ENCODE results near the gene WNT4. TPM values are rescaled to one million over a fixed set of nuclear protein-coding genes. Genes with fewer than 3 reads are reported as not detected.
"Not testable (repeated sequence)": the region's sequence is repeated elsewhere in the genome, so short reads cannot be mapped to it uniquely, and the experiment has no call there.

WNT4 gene
- total RNA-seq, 1 donor from 2014 or later = 0.10 TPM

DNA sequence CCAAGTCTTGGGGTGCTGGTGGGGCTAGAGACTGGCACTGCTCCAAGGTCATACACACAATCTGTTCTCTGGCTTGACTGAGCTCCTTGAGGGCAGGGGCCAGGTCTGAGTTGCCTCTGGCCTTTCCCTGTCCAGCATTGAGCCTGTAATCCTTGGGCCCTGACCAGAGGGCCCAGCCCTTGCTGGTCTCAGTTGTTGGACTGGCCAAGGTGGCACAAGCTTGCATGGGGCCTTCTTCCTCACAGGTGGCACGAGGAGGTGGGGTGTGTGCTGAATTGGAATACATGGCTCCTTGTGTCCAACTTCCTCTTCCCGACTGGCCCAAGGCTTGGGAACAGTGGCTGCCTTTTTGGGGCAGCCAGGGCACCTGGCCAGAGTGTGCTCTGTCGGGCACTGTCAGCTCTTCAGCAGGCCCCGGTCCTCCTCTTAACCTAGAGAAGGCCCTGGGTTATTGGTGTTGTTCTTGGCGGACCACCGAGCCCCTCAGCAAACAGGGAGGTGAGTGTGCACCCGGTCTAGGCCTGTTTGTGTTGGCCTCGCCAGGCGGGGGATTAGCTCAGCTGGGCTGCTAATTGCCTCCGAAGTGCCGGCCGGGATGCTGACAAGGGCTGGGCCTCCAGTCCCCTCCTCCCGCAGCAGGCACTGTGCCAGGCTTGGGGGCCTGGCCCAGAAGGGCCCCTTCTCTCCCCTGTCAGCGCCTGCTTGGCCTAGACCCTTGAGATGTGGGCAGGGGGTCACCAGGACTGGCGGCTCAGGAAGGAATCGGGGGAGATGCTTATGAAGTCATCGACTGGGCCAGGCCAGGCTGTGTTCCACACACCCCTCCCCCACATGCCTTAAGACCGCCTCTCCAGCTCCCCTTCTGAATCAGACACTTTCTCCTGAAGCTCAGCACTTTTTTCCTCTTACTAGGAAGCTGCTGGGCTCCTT, 28.5 kb downstream of the WNT4 start:
- no peak for DNase-seq (ENCODE audit: low spot score)

DNA sequence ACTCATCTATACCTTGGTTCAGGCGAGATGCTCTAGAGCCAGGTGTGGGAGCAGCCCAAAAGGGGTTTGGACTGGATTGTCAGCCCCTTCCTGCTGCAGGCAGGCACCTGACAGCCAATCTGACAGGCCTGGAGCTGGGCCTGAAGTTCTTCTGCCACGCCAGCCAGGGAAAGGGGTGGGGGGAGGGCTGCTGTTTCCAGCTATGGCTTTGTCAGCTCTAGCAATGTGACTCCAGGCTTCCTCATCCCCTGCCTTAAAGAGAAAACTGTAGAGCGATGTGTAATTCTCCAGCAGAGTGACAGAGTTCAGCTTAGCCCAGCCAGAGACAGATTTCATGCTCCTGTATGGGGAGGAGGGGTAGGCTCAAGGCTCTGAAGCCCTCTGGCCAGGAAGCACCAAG, 30.3 kb downstream of the WNT4 start:
- DNase-seq (ENCODE audit: low spot score) = no peak

DNA sequence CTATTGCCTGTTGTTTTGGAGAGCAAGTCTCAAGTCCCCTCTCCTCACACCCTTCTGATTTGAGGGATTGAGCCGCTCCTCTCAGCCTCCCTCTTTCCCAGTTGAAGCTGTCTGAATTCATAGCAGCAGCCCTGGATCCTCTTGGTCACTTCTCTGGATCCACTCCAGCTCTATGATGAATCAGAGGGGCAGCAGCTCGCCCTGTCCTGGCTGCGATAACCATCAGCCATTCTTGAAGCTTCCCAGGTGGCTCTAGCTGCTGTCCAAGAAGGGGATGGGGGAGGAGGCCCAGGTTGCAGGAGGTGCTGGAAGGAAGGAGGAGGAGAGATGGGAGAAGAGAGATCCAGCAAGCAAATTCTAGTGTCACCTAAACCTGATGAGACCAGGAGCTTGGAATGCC, 31.3 kb downstream of the WNT4 start:
- DNase-seq (ENCODE audit: low spot score) = no peak

DNA sequence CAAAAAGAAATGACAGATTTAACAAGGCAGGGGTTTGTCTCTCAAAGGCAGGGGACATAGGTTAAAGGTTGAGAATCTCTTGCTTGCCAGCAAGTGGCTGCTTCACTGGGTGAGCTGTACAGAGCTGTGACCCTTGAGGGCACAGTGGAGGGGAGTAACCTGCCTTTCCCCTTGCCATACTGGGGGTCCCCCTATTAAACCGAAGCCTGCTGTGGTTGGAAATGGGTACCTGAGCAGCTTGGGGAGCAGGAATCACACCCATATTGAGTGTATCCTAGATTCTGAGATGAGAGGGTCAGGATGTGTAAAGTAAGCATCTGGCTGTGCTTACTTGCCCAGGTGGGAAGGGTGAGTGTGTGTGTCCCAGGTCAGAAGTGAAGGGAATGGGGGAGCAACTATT, 31.8 kb downstream of the WNT4 start:
- no peak for DNase-seq (ENCODE audit: low spot score)

DNA sequence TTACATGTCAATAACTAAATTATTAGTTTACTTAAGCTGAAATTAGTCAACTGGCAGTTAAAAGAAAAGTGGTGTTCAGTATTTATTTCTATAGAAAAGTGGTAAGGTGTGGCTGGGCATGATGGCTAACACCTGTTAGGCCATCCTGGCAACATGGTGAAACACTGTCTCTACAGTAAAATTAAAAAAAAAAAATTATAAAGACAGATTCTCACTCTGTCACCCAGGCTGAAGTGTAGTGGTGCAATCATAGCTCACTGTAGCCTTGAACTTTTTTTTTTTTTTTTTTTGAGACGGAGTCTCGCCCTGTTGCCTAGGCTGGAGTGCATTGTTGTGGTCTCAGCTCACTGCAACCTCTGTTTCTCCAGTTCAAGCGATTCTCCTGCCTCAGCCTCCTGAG, 32.9 kb downstream of the WNT4 start:
- DNase-seq (ENCODE audit: low spot score) = no peak

DNA sequence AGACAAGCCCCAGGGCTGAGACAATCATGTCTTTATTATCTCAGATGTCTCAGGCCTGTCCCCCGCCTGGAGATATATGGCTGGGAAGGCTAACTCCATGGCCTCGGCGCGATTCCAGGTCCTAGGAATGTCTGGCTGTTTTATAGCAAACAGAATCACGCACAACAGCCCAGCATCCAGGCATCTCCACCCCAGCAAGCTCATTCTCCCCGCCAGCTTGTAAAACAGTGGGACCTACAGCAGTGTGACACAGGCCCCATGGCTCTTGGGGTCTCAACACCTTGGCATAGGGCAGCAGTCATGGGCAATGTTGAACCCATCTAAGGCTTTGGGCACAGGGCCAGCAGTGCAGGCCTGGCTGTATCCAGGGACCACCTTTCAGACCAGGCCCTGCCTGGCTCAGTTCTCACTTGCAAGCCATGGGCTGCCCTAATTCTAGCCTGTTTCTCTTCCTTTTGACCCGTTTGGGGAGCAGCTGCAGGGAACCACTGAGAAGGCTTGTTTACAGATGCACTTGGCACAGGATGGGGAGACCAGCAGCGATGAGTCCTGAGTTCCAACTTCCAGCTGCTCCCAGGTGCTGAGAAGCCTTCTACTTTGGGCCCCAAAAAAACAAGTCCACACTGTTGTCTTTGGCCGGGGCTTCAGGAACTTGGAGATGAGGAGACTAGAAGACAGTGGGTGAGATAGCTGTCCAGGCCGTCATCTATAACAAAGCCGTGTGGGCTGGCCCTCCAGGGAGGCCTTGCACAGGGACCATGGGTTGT, 34.4 kb downstream of the WNT4 start:
- DNase-seq (ENCODE audit: low spot score) = no peak

DNA sequence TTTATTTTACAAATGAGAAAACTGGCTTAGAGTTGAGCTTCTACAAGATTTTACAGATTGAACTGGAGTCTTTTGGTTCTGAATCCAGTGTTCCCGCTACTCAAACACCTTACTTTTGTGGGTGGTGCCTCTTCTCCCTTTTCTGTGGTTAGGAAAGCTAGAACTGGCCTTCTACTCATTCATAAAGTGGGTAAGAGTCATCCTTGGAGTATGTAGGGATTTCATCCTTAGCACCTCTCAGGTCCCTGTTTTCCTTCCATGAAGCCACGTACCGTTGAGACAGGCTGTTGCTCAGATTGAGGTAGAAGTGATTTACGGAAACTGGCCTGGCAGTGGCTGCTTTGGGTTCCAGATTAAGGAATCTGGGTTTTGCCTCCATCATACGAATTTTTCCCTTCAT, 35.8 kb downstream of the WNT4 start:
- no peak for DNase-seq (ENCODE audit: low spot score)

DNA sequence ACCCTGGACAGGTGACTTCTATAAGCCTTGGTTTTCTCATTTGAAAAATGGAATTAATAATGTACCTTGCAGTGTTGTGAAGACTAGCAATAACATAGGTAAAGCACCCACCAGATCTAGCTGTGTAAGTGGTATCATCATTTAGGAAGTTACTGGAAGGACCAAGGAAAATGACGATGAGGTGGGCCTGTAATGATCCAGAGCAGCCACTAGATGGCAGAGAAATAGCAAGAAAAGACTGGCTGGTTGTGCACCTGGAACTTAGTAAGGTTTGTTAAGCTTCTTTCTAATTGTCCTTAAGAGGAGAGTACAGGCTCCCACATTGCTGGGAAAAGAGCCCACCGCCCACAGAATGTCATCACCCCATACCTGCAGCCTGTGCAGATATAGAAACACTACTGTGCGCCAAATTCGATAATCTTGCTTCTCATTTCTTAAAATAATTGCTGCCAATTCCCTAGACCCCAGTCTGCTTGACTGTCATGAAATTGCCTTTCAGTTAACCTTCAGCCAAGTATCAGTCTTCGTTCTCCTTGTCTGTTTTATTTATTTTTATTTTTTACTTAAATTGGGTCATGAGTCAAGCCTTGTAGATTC, 37.2 kb downstream of the WNT4 start:
- DNase-seq (ENCODE audit: low spot score) = no peak

DNA sequence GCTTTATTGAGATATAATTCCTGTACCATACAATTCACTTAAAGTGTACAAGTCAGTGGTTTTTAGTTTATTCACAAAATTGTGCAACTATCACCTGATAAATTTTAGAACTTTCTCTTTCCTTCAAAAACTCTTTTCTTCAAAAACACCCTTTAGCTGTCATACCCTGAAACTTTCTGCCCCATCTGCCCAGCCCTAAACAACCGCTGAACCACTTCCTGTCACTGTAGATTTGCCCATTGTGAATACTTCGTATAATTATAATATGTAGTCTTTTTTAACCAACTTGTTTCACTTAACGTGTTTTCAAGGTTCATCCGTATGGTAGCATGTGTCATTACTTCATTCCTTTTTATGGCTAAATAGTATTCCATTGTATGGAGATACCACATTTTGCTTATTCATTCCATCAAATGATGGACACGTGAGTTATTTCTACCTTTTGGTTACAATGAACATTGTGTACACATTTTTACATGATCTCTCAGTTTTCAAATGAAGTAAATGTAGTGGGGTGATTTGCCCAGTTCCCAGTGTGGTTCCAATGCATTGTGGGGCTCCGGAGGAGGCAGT, 37.9 kb downstream of the WNT4 start:
- no peak for DNase-seq (ENCODE audit: low spot score)

DNA sequence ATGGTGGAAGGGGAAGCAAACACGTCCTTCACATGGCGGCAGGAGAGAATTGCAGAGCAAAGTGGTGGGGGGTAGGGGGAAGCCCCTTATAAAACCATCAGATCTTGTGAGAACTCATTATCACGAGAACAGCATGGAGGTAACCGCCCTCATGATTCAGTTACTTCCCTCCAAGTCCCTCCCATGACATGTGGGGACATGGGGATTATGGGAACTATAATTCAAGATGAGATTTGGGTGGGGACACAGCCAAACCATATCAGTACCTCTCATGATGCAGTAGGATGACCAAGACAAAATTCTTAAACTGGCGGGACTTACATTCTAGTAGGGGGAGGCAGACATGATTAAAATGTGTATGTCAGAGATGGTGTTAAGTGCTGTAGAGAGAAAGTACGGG, 38.8 kb downstream of the WNT4 start:
- no peak for DNase-seq (ENCODE audit: low spot score)

DNA sequence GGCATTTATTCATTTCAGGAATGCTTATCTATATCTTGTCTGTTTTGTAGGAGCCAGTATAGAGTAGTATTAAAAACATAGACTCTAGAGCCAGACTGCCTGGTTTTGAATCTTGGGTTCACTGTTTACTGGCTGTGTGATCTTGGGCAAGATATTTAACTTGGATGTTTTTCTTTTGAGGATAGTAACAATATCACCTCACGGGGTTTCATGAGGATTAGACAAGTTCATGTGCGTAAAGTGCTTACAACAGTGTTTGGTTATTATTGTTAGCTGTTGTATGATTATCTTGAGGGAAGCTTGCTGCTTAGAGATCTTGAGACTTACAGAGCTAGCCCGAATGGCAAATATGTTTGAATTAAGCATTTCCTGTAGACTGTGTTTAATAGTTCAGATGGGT, 40.2 kb downstream of the WNT4 start:
- DNase-seq (ENCODE audit: low spot score) = no peak

DNA sequence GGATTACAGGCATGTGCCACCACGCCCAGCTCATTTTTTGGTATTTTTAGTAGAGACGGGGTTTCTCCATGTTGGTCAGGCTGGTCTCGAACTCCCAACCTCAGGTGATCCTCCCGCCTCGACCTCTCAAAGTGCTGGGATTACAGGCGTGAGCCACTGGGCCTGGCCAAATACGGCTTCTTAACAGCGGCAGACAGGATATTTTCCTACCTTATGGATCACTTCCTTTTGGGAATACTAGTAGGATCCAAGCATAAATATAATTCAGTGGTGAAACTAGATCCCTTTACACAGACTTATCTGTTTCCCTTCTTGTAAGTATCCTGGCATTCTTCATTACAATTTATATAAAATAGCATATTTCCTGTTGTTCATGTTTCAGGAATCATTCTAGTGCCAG, 40.9 kb downstream of the WNT4 start:
- no peak for DNase-seq (ENCODE audit: low spot score)

DNA sequence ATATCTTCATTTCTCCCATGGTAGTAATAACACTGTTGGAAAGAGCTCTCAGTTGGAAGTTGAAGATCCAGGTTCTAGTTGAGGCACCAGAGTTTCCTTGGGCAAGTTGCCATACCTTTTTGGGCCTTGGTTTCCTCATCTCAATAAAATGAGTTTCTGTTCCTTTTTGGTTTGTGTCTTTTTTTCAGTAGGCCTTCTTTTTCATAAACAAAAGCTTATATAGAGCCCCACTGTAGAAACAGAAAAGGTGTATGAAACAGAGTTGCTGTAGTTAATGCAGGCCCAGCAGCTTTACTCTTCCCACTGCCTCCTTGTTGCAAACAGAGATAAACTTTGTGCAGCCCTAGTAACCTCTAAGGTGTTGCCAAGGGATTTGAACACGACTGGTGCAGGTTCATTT, 41.7 kb downstream of the WNT4 start:
- DNase-seq (ENCODE audit: low spot score) = no peak

DNA sequence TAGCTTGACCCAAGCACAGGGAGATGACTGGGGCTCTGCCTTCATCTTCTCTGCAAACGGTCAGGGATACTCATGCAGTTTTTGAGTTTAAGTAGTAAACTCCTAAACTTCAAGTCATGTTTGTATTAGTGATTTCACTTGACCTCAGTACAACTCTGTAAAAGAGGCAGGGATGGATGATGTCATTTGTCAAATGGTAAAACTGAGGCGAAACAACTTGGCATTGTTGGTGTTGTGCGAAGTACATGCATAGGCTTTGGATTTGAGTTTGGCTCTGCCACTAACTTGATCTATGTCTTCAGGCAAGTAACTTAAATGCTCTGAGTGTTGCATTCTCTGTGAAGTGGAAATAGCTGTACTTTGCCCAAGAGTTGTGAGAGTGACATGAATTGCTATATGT, 42.7 kb downstream of the WNT4 start:
- DNase-seq (ENCODE audit: low spot score) = no peak

DNA sequence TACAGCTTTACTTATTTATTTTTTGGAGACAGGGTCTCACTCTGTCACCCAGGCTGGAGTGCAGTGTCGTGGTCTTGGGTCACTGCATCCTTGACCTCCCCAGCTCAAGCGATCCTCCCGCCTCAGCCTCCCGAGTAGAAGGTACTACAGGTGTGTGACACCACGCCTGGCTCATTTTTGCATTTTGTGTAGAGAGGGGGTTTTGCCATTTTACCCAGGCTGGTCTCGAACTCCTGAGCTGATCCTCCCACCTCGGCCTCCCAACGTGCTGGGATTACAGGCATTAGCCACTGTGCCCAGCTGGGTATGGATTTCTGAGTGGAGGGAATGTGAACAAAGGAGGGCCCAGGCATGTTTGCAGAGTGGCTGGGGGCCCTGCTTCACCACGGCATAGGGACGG, 44.1 kb downstream of the WNT4 start:
- DNase-seq (ENCODE audit: low spot score) = no peak

DNA sequence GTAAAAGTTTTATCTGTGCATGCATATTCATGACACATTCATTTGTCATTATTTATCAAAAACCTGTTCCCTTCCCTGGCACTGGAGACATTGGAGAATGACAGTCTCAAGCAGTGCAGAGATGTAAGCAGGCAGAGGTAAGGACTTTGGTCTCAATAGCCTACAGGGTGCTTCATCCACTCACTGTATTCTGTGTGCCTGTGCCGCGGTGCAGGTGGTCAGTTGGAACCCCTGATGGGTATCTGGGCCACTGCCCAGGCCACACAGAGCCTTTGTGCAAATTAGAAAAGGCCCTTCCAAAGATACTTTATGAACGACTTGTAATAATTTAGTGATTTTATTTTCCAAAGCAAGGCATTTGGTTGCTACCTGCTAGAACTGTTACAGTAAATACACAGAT, 46.4 kb downstream of the WNT4 start:
- DNase-seq (ENCODE audit: low spot score) = no peak

DNA sequence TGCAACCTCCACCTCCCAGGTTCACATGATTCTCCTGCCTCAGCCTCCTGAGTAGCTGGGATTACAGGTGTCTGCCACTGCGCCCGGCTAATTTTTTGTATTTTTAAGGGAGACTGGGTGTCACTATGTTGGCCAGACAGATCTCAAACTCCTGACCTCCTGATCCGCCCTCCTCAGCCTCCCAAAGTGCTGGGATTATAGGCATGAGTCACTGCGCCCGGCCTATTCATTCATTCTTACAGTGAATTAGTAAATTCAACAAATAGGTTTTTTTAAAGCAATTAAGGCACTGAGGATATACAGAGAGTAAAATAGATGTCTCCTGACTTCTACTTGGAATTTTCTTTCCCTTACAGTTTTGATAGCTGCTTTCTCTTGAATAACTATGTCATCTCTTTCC, 46.9 kb downstream of the WNT4 start:
- no peak for DNase-seq (ENCODE audit: low spot score)

DNA sequence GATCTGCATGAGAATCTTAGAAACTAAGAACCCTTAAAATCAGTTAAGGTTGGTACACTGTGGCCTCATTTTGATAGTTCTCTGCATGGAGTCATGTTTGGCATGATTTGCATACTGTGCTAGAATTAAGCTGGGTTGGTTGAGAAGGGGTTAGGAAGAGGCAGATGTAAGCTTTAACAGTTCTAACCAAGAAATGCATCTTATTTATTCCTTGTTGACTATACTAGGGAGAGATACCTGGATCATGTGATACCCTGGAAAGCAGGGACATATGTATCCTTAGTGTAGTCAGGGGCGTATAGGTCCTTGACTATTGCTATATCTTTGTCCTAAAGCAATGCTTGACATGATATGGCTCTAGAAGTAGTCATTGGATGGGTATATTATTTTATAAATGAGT, 49.4 kb downstream of the WNT4 start:
- no peak for DNase-seq (ENCODE audit: low spot score)

DNA sequence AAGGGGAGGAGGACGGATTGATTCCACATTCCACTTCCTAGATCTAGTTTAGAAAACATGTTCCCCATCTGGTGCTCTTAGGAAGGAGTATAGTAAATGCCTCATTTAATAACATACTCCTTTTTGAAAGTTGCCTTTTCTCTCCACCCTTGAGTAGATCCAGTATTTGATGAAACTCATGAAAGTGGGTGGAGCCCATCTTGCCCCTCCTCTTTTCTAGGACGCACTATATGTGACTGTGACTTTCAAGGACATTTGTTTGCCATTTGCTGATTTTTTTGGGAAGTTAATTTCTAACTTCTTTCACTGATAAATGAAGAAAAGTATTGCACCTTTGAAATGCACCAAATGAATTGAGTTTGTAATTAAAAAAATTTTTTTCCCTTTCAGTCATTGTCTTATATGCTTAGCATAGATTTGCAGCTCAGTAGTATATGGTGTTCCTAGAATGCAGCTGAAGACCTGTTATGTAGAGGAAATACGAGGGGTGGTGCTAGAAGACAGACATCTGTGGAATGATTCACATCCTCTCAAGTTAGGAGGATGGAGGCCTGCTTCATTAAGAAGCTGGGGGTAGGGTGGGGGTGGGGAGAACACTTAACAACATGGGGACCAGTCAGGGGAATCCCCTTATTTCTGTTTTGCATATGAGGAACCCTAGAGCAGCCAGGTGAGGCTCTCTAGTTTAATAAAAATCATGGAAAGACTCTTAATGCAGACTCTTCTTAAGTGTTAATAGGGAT, 50.7 kb downstream of the WNT4 start:
- not testable (repeated sequence) for DNase-seq (ENCODE audit: low spot score)

DNA sequence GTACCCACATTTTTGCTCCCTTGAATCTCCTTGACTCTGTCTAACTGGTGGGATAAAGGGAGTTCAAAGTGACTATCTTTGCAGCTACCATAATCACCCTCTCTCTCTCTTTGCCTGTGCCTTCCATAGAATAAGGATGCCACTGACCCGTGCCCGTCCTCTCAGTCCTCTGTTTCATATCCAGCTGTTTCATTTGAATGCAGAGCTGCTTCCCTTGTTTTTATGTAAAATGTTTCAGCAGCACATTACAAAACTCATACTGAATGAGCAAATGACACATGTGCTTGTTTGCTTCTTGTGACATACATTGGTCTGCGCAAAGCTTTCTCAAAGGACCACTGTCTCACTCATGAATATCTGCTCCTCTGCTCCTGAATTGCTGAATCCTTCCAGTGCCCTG, 52.0 kb downstream of the WNT4 start:
- no peak for DNase-seq (ENCODE audit: low spot score)

DNA sequence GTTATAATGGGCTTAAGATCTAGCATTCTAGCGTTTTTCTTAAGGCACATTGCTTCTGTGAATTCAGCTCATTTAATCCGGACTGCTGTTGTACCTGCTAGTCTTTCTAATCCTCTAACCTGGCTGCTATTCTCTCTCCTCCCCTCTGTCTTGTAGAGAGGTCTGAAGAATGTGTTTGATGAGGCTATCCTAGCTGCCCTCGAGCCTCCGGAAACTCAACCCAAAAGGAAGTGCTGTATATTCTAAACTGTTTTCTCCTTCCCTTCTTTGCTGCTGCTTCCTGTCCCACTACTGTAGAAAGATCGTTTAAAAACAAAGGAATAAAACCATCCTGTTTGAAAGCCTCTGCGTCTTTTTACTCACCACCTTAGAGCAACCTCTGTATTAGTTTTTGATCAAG, 53.1 kb downstream of the WNT4 start:
- no peak for DNase-seq (ENCODE audit: low spot score)
